DOHH2 (cell line): ENCODE data around the gene CASZ1.

Source experiments
- H3F3A ChIP-seq: fragments of 200-600 bp; sonication (generic), shearing (Covaris generic); 2 replicates; pipeline ENCODE4 v1.6.0; 2016; ENCODE audit warnings: antibody characterized with exemption, mild to moderate bottlenecking; ENCODE audit not compliant: control insufficient read depth, insufficient read depth
- H3K27ac ChIP-seq: fragments of 200-600 bp; sonication (generic); 2 replicates; pipeline ENCODE4 v1.5.1; 2014; ENCODE audit warnings: low read depth, mild to moderate bottlenecking, low read length, moderate library complexity
- H3K27me3 ChIP-seq: fragments of 200-600 bp; sonication (generic); 2 replicates; pipeline ENCODE4 v1.6.1; 2014; ENCODE audit warnings: mild to moderate bottlenecking, low read length, mixed read lengths; ENCODE audit not compliant: control insufficient read depth
- H3K36me3 ChIP-seq: fragments of 200-600 bp; sonication (generic); 2 replicates; pipeline ENCODE4 v1.6.1; 2014; ENCODE audit warnings: mild to moderate bottlenecking, low read length, moderate library complexity, mixed read lengths; ENCODE audit not compliant: control insufficient read depth
- H3K4me1 ChIP-seq: fragments of 200-600 bp; sonication (generic); 2 replicates; pipeline ENCODE4 v1.6.1; 2014; ENCODE audit warnings: mild to moderate bottlenecking, low read length, mixed read lengths; ENCODE audit not compliant: control insufficient read depth
- H3K4me2 ChIP-seq: fragments of 200-600 bp; sonication (generic); 2 replicates; pipeline ENCODE4 v1.6.0; 2014; ENCODE audit warnings: mild to moderate bottlenecking, low read length, moderate library complexity
- H3K4me3 ChIP-seq: fragments of 200-600 bp; sonication (generic); 2 replicates; pipeline ENCODE4 v1.5.1; 2014; ENCODE audit warnings: mild to moderate bottlenecking, low read length, mixed read lengths
- H3K79me2 ChIP-seq: fragments of 200-600 bp; sonication (generic); 2 replicates; pipeline ENCODE4 v1.6.1; 2014; ENCODE audit warnings: mild to moderate bottlenecking, low read length, mixed read lengths; ENCODE audit not compliant: control insufficient read depth
- H3K9me2 ChIP-seq: fragments of 200-600 bp; sonication (generic); replicated peaks from 2 replicates; pipeline ENCODE4 v1.6.1; 2014; ENCODE audit warnings: mild to moderate bottlenecking, low read length, mixed read lengths; ENCODE audit not compliant: control insufficient read depth
- H3K9me3 ChIP-seq: fragments of 200-600 bp; sonication (generic); 2 replicates; pipeline ENCODE4 v1.6.1; 2014; ENCODE audit warnings: antibody characterized with exemption, low read length, mixed read lengths; ENCODE audit not compliant: control insufficient read depth, insufficient read depth
- H4K20me1 ChIP-seq: fragments of 200-600 bp; sonication (generic); 2 replicates; pipeline ENCODE4 v1.6.0; 2014; ENCODE audit warnings: low read depth, mild to moderate bottlenecking, antibody characterized with exemption, low read length, moderate library complexity; ENCODE audit not compliant: control insufficient read depth, insufficient read depth
- EZH2phosphoT487 ChIP-seq: fragments of 200-600 bp; sonication (generic); IDR thresholded peaks from 2 replicates; pipeline ENCODE4 v1.6.1; 2017; ENCODE audit warnings: borderline replicate concordance, mild to moderate bottlenecking, antibody characterized with exemption, low read length, moderate library complexity, mixed read lengths
- TF ChIP-seq, protein P1 (sequence below): fragments of 200-600 bp; sonication (generic); IDR thresholded peaks from one replicate; pipeline ENCODE4 v1.5.1; 2014; ENCODE audit warnings: antibody characterized with exemption, mild to moderate bottlenecking, low read depth, low read length; ENCODE audit not compliant: poor library complexity, severe bottlenecking

Gene CASZ1

DNA sequence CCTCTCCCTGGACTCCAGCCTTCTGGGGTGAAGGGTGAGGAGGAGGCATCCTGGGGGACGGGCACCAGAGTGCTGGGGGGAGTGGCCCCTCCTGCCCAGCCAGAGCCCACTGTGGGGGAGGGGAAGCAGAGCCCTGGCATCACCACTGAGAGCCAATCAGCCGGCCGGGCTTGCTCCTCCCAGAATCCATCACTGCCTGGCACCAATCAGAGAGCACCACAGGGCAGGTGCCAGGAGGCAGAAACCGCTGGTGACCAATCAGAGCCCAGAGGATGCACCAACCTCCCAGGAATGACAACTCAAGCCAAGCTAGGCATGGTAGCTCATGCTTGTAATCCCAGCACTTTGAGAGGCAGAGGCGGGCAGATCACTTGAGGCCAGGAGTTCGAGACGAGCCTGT is 27.9 kb downstream of the CASZ1 start:
- Histone ChIP-seq H3K27me3 (no peaks in the 10 kb centered on the region), H4K20me1 (no peaks in the 10 kb centered on the region), H3K4me2 (no peak overlapping the region)

GRCh38 chr1:10767282-10767681 is 29.2 kb downstream of the CASZ1 start:
- TF ChIP-seq, protein P1, sequence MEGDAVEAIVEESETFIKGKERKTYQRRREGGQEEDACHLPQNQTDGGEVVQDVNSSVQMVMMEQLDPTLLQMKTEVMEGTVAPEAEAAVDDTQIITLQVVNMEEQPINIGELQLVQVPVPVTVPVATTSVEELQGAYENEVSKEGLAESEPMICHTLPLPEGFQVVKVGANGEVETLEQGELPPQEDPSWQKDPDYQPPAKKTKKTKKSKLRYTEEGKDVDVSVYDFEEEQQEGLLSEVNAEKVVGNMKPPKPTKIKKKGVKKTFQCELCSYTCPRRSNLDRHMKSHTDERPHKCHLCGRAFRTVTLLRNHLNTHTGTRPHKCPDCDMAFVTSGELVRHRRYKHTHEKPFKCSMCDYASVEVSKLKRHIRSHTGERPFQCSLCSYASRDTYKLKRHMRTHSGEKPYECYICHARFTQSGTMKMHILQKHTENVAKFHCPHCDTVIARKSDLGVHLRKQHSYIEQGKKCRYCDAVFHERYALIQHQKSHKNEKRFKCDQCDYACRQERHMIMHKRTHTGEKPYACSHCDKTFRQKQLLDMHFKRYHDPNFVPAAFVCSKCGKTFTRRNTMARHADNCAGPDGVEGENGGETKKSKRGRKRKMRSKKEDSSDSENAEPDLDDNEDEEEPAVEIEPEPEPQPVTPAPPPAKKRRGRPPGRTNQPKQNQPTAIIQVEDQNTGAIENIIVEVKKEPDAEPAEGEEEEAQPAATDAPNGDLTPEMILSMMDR: no peak
- TF ChIP-seq EZH2phosphoT487: no peak
- no peak overlapping the region for H3K4me3 ChIP-seq
- H3K36me3 ChIP-seq: no peaks in the 10 kb centered on the region
- H3K9me3 ChIP-seq: no peaks in the 10 kb centered on the region
- H3K79me2 ChIP-seq: no peaks in the 10 kb centered on the region
- no peaks in the 10 kb centered on the region for H3K4me1 ChIP-seq
- no peaks in the 10 kb centered on the region for H3K9me2 ChIP-seq
- H3K4me2 ChIP-seq: no peak overlapping the region
- H3K27ac ChIP-seq: no peak overlapping the region
- H3F3A ChIP-seq: no peaks in the 10 kb centered on the region
- H3K27me3 ChIP-seq: no peaks in the 10 kb centered on the region
- H4K20me1 ChIP-seq: no peaks in the 10 kb centered on the region

More for the DNA sequence above, 27.9 kb downstream of the CASZ1 start:
- Histone ChIP-seq H3K36me3 (no peaks in the 10 kb centered on the region), H3K9me3 (no peaks in the 10 kb centered on the region), H3K4me3 (no peak overlapping the region), H3K79me2 (no peaks in the 10 kb centered on the region), H3F3A (no peaks in the 10 kb centered on the region), H3K4me1 (no peaks in the 10 kb centered on the region), H3K27ac (no peak overlapping the region), H3K9me2 (no peaks in the 10 kb centered on the region)
- TF ChIP-seq, protein P1: no peak
- no peak for TF ChIP-seq EZH2phosphoT487

DNA sequence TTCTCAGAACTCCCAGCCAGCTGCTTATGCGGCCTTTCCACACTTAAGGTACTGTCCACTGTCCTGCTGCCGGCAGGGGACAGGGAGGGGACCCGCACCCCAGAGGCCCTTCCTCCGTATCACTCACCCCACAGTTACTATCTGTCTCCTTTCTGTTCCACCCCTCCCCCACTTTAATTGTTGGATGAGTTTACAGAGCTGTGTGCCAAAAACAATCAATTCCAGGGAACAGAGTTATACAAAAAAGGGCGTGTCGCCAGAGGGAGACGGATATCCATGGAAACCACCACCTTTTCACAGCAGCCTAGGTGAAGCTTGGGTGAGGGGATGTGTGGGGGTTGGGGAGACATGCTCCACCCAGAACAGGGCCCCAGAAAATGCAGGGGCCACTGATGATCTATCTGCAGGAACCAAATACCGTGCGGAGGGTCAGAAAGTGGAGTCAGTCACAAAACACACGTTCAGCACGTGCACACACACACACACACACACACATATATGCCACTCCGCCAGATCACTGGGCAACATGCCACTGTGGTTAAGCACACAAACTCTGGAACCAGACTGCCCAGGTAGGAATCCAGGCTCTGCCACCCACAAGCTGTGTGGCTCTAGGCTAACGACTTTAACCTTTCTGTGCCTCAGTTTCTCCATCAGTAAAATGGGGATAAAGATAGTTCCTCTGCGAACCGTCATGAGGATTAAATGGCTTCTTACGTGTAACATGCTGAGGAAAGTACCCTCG is 30.5 kb downstream of the CASZ1 start:
- H3K27ac ChIP-seq: no peak overlapping the region
- H3K4me2 ChIP-seq: no peak overlapping the region
- no peaks in the 10 kb centered on the region for H3F3A ChIP-seq
- H3K79me2 ChIP-seq: no peaks in the 10 kb centered on the region
- no peaks in the 10 kb centered on the region for H4K20me1 ChIP-seq
- H3K4me3 ChIP-seq: no peak overlapping the region
- H3K9me3 ChIP-seq: no peaks in the 10 kb centered on the region
- no peak for TF ChIP-seq EZH2phosphoT487
- TF ChIP-seq, protein P1: no peak
- peaks cover 8% of the 10 kb centered on the region for H3K4me1 ChIP-seq
- H3K9me2 ChIP-seq: no peaks in the 10 kb centered on the region
- H3K36me3 ChIP-seq: no peaks in the 10 kb centered on the region
- H3K27me3 ChIP-seq: no peaks in the 10 kb centered on the region

- Histone ChIP-seq H3K36me3 (no peaks in the 10 kb centered on the region), H3K4me3 (no peak overlapping the region), H3F3A (no peaks in the 10 kb centered on the region), H4K20me1 (no peaks in the 10 kb centered on the region), H3K9me3 (no peaks in the 10 kb centered on the region), H3K27ac (no peak overlapping the region), H3K4me2 (no peak overlapping the region), H3K4me1 (peaks cover 10% of the 10 kb centered on the region), H3K9me2 (no peaks in the 10 kb centered on the region), H3K27me3 (no peaks in the 10 kb centered on the region), H3K79me2 (no peaks in the 10 kb centered on the region)
- TF ChIP-seq, protein P1: no peak
- TF ChIP-seq EZH2phosphoT487: no peak
Observed at GRCh38 chr1:10765304-10765703, 31.1 kb downstream of the CASZ1 start.
